ENCODE results near the gene CREB5. TPM values are rescaled to one million over a fixed set of nuclear protein-coding genes. Genes with fewer than 3 reads are reported as not detected.

The CREB5 gene
- total RNA-seq, 1 experiment from 2014 or later, result 40.5 TPM

GRCh38 chr7:28747404-28747803 lies 335.1 kb downstream of the CREB5 start:
- intact Hi-C loops (cut with micrococcal nuclease), result loop anchor here (5.0 kb wide), 1 partner anchor 60 kb away; no protein-coding TSS in a partner anchor

GRCh38 chr7:28747854-28748253 lies 335.5 kb downstream of the CREB5 start:
- no TSS peak for BruUV-seq (replicated peaks)

More at GRCh38 chr7:28747404-28747803, 335.1 kb downstream of the CREB5 start:
- H3K36me3 Mint-ChIP-seq (ENCODE audit: insufficient read depth, unreplicated experiment), result peaks cover 6% of the 10 kb centered on the region
- peaks cover 7% of the 10 kb centered on the region for H3K4me1 Mint-ChIP-seq (ENCODE audit: insufficient read depth, unreplicated experiment)
- no peak overlapping the region for H3K4me3 Mint-ChIP-seq (ENCODE audit: unreplicated experiment)
- no peaks in the 10 kb centered on the region for H3K27me3 Mint-ChIP-seq (ENCODE audit: insufficient read depth, unreplicated experiment)
- H3K27ac Mint-ChIP-seq (ENCODE audit: low read depth, unreplicated experiment), result no peak overlapping the region
- ChIA-PET CTCF (no interaction called here), POLR2A (interaction anchor here (0.6 to 1.2 kb wide), 3 partner anchors 8 to 1007 kb away, joined by 3 to 5 read pairs (median 5); no protein-coding TSS in a partner anchor)
- no peak for DNase-seq (ENCODE audit: unreplicated experiment)
- BruUV-seq (replicated peaks), result no TSS peak
- no peak for TF ChIP-seq CTCF (IDR thresholded peaks at IDR 0.05; ENCODE audit: unreplicated experiment)
- no peaks in the 10 kb centered on the region for H3K9me3 Mint-ChIP-seq (ENCODE audit: unreplicated experiment)

GRCh38 chr7:28748346-28748745 lies 336.0 kb downstream of the CREB5 start:
- intact Hi-C loops (cut with micrococcal nuclease), result loop anchor here (5.0 kb wide), 1 partner anchor 61 kb away; no protein-coding TSS in a partner anchor
- ChIA-PET POLR2A (interaction anchor here (1.0 to 1.2 kb wide), 2 partner anchors 9 to 109 kb away, joined by 3 to 5 read pairs; no protein-coding TSS in a partner anchor), CTCF (interaction anchor here (0.6 to 1.1 kb wide), 7 partner anchors 9 to 554 kb away, joined by 3 to 4 read pairs (median 3); no protein-coding TSS in a partner anchor)
- no peak for TF ChIP-seq CTCF (IDR thresholded peaks at IDR 0.05; ENCODE audit: unreplicated experiment)
- Mint-ChIP-seq H3K36me3 (ENCODE audit: insufficient read depth, unreplicated experiment) (peaks cover 6% of the 10 kb centered on the region), H3K27ac (ENCODE audit: low read depth, unreplicated experiment) (no peak overlapping the region), H3K27me3 (ENCODE audit: insufficient read depth, unreplicated experiment) (no peaks in the 10 kb centered on the region), H3K4me3 (ENCODE audit: unreplicated experiment) (no peak overlapping the region), H3K4me1 (ENCODE audit: insufficient read depth, unreplicated experiment) (peaks cover 7% of the 10 kb centered on the region), H3K9me3 (ENCODE audit: unreplicated experiment) (no peaks in the 10 kb centered on the region)
- DNase-seq (ENCODE audit: unreplicated experiment), result no peak
- BruUV-seq (replicated peaks), result no TSS peak

More at GRCh38 chr7:28747854-28748253, 335.5 kb downstream of the CREB5 start:
- Mint-ChIP-seq H3K9me3 (ENCODE audit: unreplicated experiment) (no peaks in the 10 kb centered on the region), H3K36me3 (ENCODE audit: insufficient read depth, unreplicated experiment) (peaks cover 6% of the 10 kb centered on the region), H3K4me1 (ENCODE audit: insufficient read depth, unreplicated experiment) (peaks cover 7% of the 10 kb centered on the region), H3K27me3 (ENCODE audit: insufficient read depth, unreplicated experiment) (no peaks in the 10 kb centered on the region), H3K27ac (ENCODE audit: low read depth, unreplicated experiment) (no peak overlapping the region), H3K4me3 (ENCODE audit: unreplicated experiment) (no peak overlapping the region)
- no peak for DNase-seq (ENCODE audit: unreplicated experiment)
- intact Hi-C loops (cut with micrococcal nuclease), result loop anchor here (5.0 kb wide), 1 partner anchor 61 kb away; no protein-coding TSS in a partner anchor
- ChIA-PET POLR2A (interaction anchor here (0.6 to 1.2 kb wide), 4 partner anchors 9 to 1007 kb away, joined by 3 to 5 read pairs (median 4); no protein-coding TSS in a partner anchor), CTCF (interaction anchor here (0.6 kb wide), 1 partner anchor 554 kb away, joined by 4 read pairs; no protein-coding TSS in a partner anchor)
- no peak for TF ChIP-seq CTCF (IDR thresholded peaks at IDR 0.05; ENCODE audit: unreplicated experiment)

- CTCF ChIA-PET, result interaction anchor here (0.6 to 1.1 kb wide), 7 partner anchors 10 to 450 kb away, joined by 3 to 5 read pairs (median 3); no protein-coding TSS in a partner anchor
- TF ChIP-seq CTCF (IDR thresholded peaks at IDR 0.05; ENCODE audit: unreplicated experiment), result no peak
Observed at GRCh38 chr7:28748933-28749584, 336.7 kb downstream of the CREB5 start.

More at GRCh38 chr7:28748933-28749584, 336.7 kb downstream of the CREB5 start:
- H3K27ac Mint-ChIP-seq (ENCODE audit: low read depth, unreplicated experiment), result peak overlapping the region; percentile 71
- no peaks in the 10 kb centered on the region for H3K9me3 Mint-ChIP-seq (ENCODE audit: unreplicated experiment)
- intact Hi-C loops (cut with micrococcal nuclease), result loop anchor here (5.0 kb wide), 1 partner anchor 62 kb away; no protein-coding TSS in a partner anchor
- POLR2A ChIA-PET, result interaction anchor here (1.5 kb wide), 1 partner anchor 15 kb away, joined by 3 read pairs; no protein-coding TSS in a partner anchor
- peak; percentile 79 for DNase-seq (ENCODE audit: unreplicated experiment)
- peaks cover 7% of the 10 kb centered on the region for H3K4me1 Mint-ChIP-seq (ENCODE audit: insufficient read depth, unreplicated experiment)
- BruUV-seq (replicated peaks), result no TSS peak
- no peaks in the 10 kb centered on the region for H3K27me3 Mint-ChIP-seq (ENCODE audit: insufficient read depth, unreplicated experiment)
- peaks cover 6% of the 10 kb centered on the region for H3K36me3 Mint-ChIP-seq (ENCODE audit: insufficient read depth, unreplicated experiment)
- no peak overlapping the region for H3K4me3 Mint-ChIP-seq (ENCODE audit: unreplicated experiment)
